HG03045 (cell line): ENCODE measurements around the gene NKD2.

Source experiments
- ATAC-seq: cut with Tn5 transposase; IDR thresholded peaks from one replicate; pipeline ENCODE4 v1.9.1; 2021; ENCODE audit warnings: mild to moderate bottlenecking, moderate library complexity; ENCODE audit not compliant: unreplicated experiment

Gene NKD2

GRCh38 chr5:1028481-1029281 is 20.1 kb downstream of the NKD2 start:
- ATAC-seq = no peak

GRCh38 chr5:1029282-1029944 is 20.8 kb downstream of the NKD2 start:
- no peak for ATAC-seq

GRCh38 chr5:1029945-1030625 is 21.5 kb downstream of the NKD2 start:
- ATAC-seq = no peak

- ATAC-seq = no peak
Observed at GRCh38 chr5:1030801-1031271, 22.2 kb downstream of the NKD2 start.

GRCh38 chr5:1031306-1031959 is 22.8 kb downstream of the NKD2 start:
- ATAC-seq = no peak

- no peak for ATAC-seq
Observed at GRCh38 chr5:1032011-1032410, 23.4 kb downstream of the NKD2 start.

- no peak for ATAC-seq
Observed at GRCh38 chr5:1032551-1033027, 24.0 kb downstream of the NKD2 start.

GRCh38 chr5:1033178-1033577 is 24.6 kb downstream of the NKD2 start:
- no peak for ATAC-seq

GRCh38 chr5:1033606-1034420 is 25.2 kb downstream of the NKD2 start:
- ATAC-seq = no peak

GRCh38 chr5:1034421-1034905 is 25.9 kb downstream of the NKD2 start:
- ATAC-seq = no peak

- ATAC-seq = no peak
Observed at GRCh38 chr5:1034986-1035385, 26.4 kb downstream of the NKD2 start.

GRCh38 chr5:1035421-1036405 is 27.1 kb downstream of the NKD2 start:
- ATAC-seq = no peak

- no peak for ATAC-seq
Observed at GRCh38 chr5:1036504-1037122, 28.0 kb downstream of the NKD2 start.

GRCh38 chr5:1037123-1037670 is 28.6 kb downstream of the NKD2 start:
- no peak for ATAC-seq

GRCh38 chr5:1037671-1038416 is 29.2 kb downstream of the NKD2 start:
- ATAC-seq = no peak

GRCh38 chr5:1038417-1039209 is 30.0 kb downstream of the NKD2 start:
- no peak for ATAC-seq

GRCh38 chr5:1039210-1039548 is 30.6 kb downstream of the NKD2 start:
- ATAC-seq = no peak
